AG04450 (cell line): Measurements from ENCODE around the gene SMURF2. TPM values are rescaled to one million over a fixed set of nuclear protein-coding genes. Genes with fewer than 3 reads are reported as not detected.

Source experiments
- CTCF ChIA-PET: fragments of 300-600, 350-600 bp; formaldehyde crosslinking; extraction: SDS; loops from one replicate; lab custom pipeline; 2022; ENCODE audit warnings: antibody characterized with exemption, inconsistent platforms; lab: Charles Lee
- POLR2A ChIA-PET: fragments of 350-600 bp; formaldehyde crosslinking; extraction: SDS; loops from one replicate; lab custom pipeline; 2021; ENCODE audit warnings: antibody characterized with exemption, inconsistent platforms; lab: Yijun Ruan, JAX
- DNase-seq: peaks from one replicate; pipeline ENCODE4 v3.0.0-alpha.2; 2011; ENCODE audit warnings: low read depth, low spot score
- H3K27ac ChIP-seq: one replicate; pipeline ENCODE4 v1.5.1; 2012; ENCODE audit warnings: low read depth, low read length, control low read depth
- H3K27me3 ChIP-seq: one replicate; pipeline ENCODE4 v1.6.0; 2012; ENCODE audit warnings: low read length; ENCODE audit not compliant: control insufficient read depth, insufficient read depth
- H3K4me3 ChIP-seq: 2 replicates; pipeline ENCODE4 v1.5.1; 2011; ENCODE audit warnings: mild to moderate bottlenecking, low read depth, low read length, control low read depth
- H3K9me3 ChIP-seq: 2 replicates; pipeline ENCODE4 v1.5.1; 2012; ENCODE audit warnings: low read length; ENCODE audit not compliant: control insufficient read depth, insufficient read depth
- polyA plus RNA-seq: library from polyadenylated mRNA; depleted of rRNA; stranded (reverse); fragments of >200 nt; gene quantifications from 2 replicates; pipeline ENCODE4 v1.2.3, GENCODE V29; 2011
- TF ChIP-seq, protein P1 (sequence below): IDR thresholded peaks from 2 replicates; pipeline ENCODE4 v1.5.1; 2011; ENCODE audit warnings: low read depth, low read length, control low read depth, inconsistent platforms

Gene SMURF2
- polyA plus RNA-seq, 1 experiment, result 147 TPM

DNA sequence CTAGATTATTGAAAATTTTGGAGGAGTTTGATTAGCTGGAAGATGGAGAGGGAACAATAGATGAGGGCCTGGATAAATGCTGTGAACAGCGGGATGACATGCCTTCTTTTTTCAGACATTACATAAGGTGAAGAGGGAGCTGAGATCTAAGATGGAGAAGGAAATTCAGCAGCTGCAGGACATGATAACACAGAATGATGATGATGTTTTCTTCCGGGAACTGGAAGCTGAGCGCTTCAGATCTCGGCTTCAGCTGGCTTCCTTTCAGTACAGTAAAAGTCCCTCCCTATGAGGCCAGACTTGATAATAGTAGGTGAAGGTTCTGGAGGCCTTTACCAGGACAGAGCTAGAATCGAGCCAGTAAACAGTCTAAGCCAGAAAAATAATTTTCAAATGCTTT lies 124.6 kb downstream of the SMURF2 start:
- Histone ChIP-seq H3K4me3 (no peak overlapping the region), H3K27me3 (no peaks in the 10 kb centered on the region), H3K9me3 (no peaks in the 10 kb centered on the region), H3K27ac (no peak overlapping the region)
- ChIA-PET CTCF (interaction anchor here (0.9 kb wide), 1 partner anchor 112 kb away, joined by 3 read pairs; no protein-coding TSS in a partner anchor), POLR2A (no interaction called here)
- no peak for DNase-seq
- TF ChIP-seq, protein P1, sequence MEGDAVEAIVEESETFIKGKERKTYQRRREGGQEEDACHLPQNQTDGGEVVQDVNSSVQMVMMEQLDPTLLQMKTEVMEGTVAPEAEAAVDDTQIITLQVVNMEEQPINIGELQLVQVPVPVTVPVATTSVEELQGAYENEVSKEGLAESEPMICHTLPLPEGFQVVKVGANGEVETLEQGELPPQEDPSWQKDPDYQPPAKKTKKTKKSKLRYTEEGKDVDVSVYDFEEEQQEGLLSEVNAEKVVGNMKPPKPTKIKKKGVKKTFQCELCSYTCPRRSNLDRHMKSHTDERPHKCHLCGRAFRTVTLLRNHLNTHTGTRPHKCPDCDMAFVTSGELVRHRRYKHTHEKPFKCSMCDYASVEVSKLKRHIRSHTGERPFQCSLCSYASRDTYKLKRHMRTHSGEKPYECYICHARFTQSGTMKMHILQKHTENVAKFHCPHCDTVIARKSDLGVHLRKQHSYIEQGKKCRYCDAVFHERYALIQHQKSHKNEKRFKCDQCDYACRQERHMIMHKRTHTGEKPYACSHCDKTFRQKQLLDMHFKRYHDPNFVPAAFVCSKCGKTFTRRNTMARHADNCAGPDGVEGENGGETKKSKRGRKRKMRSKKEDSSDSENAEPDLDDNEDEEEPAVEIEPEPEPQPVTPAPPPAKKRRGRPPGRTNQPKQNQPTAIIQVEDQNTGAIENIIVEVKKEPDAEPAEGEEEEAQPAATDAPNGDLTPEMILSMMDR, result no peak

GRCh38 chr17:64536913-64537312 lies 125.2 kb downstream of the SMURF2 start:
- H3K27me3 ChIP-seq, result no peaks in the 10 kb centered on the region
- POLR2A ChIA-PET, result no interaction called here
- DNase-seq, result no peak
- CTCF ChIA-PET, result no interaction called here
- TF ChIP-seq, protein P1, result no peak
- no peak overlapping the region for H3K27ac ChIP-seq
- no peaks in the 10 kb centered on the region for H3K9me3 ChIP-seq
- no peak overlapping the region for H3K4me3 ChIP-seq

GRCh38 chr17:64535357-64535756 lies 126.8 kb downstream of the SMURF2 start:
- Histone ChIP-seq H3K27me3 (no peaks in the 10 kb centered on the region), H3K9me3 (no peaks in the 10 kb centered on the region), H3K4me3 (no peak overlapping the region), H3K27ac (no peak overlapping the region)
- CTCF ChIA-PET, result no interaction called here
- POLR2A ChIA-PET, result interaction anchor here (0.7 kb wide), 1 partner anchor 29 kb away, joined by 3 read pairs; the partner anchor contains the start of gene CEP95
- TF ChIP-seq, protein P1, result no peak
- DNase-seq, result no peak

DNA sequence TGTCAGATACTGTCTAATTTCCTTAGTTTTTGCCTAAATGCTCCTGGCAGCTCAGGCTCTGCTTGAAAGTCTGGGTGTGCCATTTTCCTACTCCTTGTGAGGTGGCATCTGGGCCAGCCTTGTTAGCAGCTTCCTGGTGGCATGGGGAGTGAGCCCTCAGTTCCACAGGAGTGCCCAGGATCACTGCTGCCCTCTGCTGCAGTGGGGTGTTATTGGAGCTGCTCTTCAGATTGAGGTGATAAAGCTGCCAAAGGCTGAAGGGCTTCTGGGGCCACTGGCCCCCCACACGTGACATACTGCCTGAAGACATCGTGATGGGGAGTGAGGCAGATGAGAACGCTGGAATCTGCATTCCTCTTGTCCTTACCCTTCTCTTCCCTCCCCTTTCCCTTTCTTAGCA lies 127.9 kb downstream of the SMURF2 start:
- H3K27ac ChIP-seq, result peak overlapping the region; percentile 31
- no peak overlapping the region for H3K4me3 ChIP-seq
- POLR2A ChIA-PET, result interaction anchor here (1.9 kb wide), 1 partner anchor 28 kb away, joined by 7 read pairs; the partner anchor contains the start of genes CEP95 and DDX5
- no peaks in the 10 kb centered on the region for H3K27me3 ChIP-seq
- DNase-seq, result no peak
- CTCF ChIA-PET, result no interaction called here
- H3K9me3 ChIP-seq, result no peaks in the 10 kb centered on the region
- TF ChIP-seq, protein P1, result 0 out of 2 replicates have a peak, but pooled peaks have one; percentile 4

DNA sequence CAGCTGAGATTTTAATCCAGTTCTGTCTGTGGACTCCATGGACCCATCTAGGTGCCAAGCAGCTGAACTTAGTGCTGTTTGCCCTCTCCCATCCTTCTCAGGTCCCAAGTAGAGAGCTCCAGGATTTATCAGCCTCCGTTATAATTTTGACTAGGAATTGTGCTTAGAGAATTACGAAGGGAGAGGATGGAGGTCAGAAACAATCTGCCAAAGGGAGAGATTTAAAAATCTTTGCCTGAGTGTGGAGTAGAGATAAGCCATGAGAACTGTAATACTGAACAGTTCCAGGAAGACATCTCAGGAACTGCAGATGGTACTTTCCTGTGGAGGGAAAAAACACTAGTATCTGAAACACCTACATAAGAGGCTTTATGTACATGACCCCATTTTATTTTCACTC lies 128.3 kb downstream of the SMURF2 start:
- TF ChIP-seq, protein P1, result no peak
- no peak for DNase-seq
- no peaks in the 10 kb centered on the region for H3K9me3 ChIP-seq
- CTCF ChIA-PET, result no interaction called here
- no peak overlapping the region for H3K4me3 ChIP-seq
- peak overlapping the region; percentile 40 for H3K27ac ChIP-seq
- POLR2A ChIA-PET, result interaction anchor here (1.9 kb wide), 1 partner anchor 28 kb away, joined by 7 read pairs; the partner anchor contains the start of genes CEP95 and DDX5
- H3K27me3 ChIP-seq, result no peaks in the 10 kb centered on the region
